MCF 10A (cell line): ENCODE data around the gene PGC. TPM values are rescaled to one million over a fixed set of nuclear protein-coding genes. Genes with fewer than 3 reads are reported as not detected.

Source experiments
- BruUV-seq: library from RNA; stranded (reverse); fragments of 400-500 nt; replicated peaks from 2 replicates; lab custom pipeline; 2021; lab: Mats Ljungman, UMichigan
- CTCF ChIA-PET: fragments of 300-600 bp; sonication (Branson Sonifier 250); formaldehyde crosslinking; extraction: SDS; loops from one replicate; lab custom pipeline; 2021; ENCODE audit warnings: antibody characterized with exemption, inconsistent platforms; lab: Yijun Ruan, JAX
- POLR2A ChIA-PET: fragments of 300-600, 350-650 bp; sonication (Branson Sonifier 250); formaldehyde crosslinking; extraction: SDS; loops from one replicate; lab custom pipeline; 2020; ENCODE audit warnings: antibody characterized with exemption, inconsistent platforms; lab: Yijun Ruan, JAX
- DNase-seq: peaks from one replicate; pipeline ENCODE4 v3.0.0-alpha.2; 2018; ENCODE audit not compliant: unreplicated experiment
- H3K27ac Mint-ChIP-seq: one replicate; pipeline ENCODE4 v1.8.0; 2022; ENCODE audit warnings: mild to moderate bottlenecking, low read depth, mixed read lengths; ENCODE audit not compliant: unreplicated experiment
- H3K27me3 Mint-ChIP-seq: one replicate; pipeline ENCODE4 v1.8.0; 2022; ENCODE audit warnings: mixed read lengths; ENCODE audit not compliant: insufficient read depth, unreplicated experiment
- H3K36me3 Mint-ChIP-seq: one replicate; pipeline ENCODE4 v1.8.0; 2022; ENCODE audit warnings: mild to moderate bottlenecking, moderate library complexity, mixed read lengths; ENCODE audit not compliant: insufficient read depth, unreplicated experiment
- H3K4me1 Mint-ChIP-seq: one replicate; pipeline ENCODE4 v1.8.0; 2022; ENCODE audit warnings: mixed read lengths; ENCODE audit not compliant: insufficient read depth, unreplicated experiment
- H3K4me3 Mint-ChIP-seq: one replicate; pipeline ENCODE4 v1.8.0; 2022; ENCODE audit warnings: mild to moderate bottlenecking, moderate library complexity, mixed read lengths; ENCODE audit not compliant: unreplicated experiment
- H3K9me3 Mint-ChIP-seq: one replicate; pipeline ENCODE4 v1.8.0; 2022; ENCODE audit warnings: mixed read lengths; ENCODE audit not compliant: unreplicated experiment
- intact Hi-C: fragments of 100-400 bp; cut with micrococcal nuclease; formaldehyde crosslinking; loops from 2 replicates; pipeline ENCODE4 v1.14.1; 2022
- total RNA-seq: library from RNA; stranded (reverse); gene quantifications from 2 replicates; pipeline ENCODE4 v1.2.3, GENCODE V29; 2022
- TF ChIP-seq, protein P1 (sequence below): fragments of 200-600 bp; IDR thresholded peaks from one replicate; pipeline ENCODE4 v1.8.0; 2022; ENCODE audit warnings: antibody characterized with exemption, mild to moderate bottlenecking; ENCODE audit not compliant: unreplicated experiment

PGC gene
- total RNA-seq, 1 experiment from 2014 or later: not detected

GRCh38 chr6:41774841-41775240, 27.6 kb upstream of the PGC start:
- H3K36me3 Mint-ChIP-seq: peaks cover 37% of the 10 kb centered on the region
- H3K4me3 Mint-ChIP-seq: no peak overlapping the region
- CTCF ChIA-PET: interaction anchor here (0.6 to 5.9 kb wide), 13 partner anchors 11 to 1782 kb away, joined by 3 to 48 read pairs (median 8); partner anchors contain the start of genes TFEB and TOMM6
- no peak overlapping the region for H3K27ac Mint-ChIP-seq
- H3K9me3 Mint-ChIP-seq: no peaks in the 10 kb centered on the region
- DNase-seq: no peak
- intact Hi-C loops: loop anchor here (5.0 kb wide), 1 partner anchor 93 kb away; no protein-coding TSS in a partner anchor
- H3K27me3 Mint-ChIP-seq: no peaks in the 10 kb centered on the region
- H3K4me1 Mint-ChIP-seq: peaks cover 7% of the 10 kb centered on the region
- no TSS peak for BruUV-seq
- TF ChIP-seq, protein P1, sequence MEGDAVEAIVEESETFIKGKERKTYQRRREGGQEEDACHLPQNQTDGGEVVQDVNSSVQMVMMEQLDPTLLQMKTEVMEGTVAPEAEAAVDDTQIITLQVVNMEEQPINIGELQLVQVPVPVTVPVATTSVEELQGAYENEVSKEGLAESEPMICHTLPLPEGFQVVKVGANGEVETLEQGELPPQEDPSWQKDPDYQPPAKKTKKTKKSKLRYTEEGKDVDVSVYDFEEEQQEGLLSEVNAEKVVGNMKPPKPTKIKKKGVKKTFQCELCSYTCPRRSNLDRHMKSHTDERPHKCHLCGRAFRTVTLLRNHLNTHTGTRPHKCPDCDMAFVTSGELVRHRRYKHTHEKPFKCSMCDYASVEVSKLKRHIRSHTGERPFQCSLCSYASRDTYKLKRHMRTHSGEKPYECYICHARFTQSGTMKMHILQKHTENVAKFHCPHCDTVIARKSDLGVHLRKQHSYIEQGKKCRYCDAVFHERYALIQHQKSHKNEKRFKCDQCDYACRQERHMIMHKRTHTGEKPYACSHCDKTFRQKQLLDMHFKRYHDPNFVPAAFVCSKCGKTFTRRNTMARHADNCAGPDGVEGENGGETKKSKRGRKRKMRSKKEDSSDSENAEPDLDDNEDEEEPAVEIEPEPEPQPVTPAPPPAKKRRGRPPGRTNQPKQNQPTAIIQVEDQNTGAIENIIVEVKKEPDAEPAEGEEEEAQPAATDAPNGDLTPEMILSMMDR: no peak
- POLR2A ChIA-PET: interaction anchor here (0.7 kb wide), 1 partner anchor 447 kb away, joined by 3 read pairs; no protein-coding TSS in a partner anchor

DNA sequence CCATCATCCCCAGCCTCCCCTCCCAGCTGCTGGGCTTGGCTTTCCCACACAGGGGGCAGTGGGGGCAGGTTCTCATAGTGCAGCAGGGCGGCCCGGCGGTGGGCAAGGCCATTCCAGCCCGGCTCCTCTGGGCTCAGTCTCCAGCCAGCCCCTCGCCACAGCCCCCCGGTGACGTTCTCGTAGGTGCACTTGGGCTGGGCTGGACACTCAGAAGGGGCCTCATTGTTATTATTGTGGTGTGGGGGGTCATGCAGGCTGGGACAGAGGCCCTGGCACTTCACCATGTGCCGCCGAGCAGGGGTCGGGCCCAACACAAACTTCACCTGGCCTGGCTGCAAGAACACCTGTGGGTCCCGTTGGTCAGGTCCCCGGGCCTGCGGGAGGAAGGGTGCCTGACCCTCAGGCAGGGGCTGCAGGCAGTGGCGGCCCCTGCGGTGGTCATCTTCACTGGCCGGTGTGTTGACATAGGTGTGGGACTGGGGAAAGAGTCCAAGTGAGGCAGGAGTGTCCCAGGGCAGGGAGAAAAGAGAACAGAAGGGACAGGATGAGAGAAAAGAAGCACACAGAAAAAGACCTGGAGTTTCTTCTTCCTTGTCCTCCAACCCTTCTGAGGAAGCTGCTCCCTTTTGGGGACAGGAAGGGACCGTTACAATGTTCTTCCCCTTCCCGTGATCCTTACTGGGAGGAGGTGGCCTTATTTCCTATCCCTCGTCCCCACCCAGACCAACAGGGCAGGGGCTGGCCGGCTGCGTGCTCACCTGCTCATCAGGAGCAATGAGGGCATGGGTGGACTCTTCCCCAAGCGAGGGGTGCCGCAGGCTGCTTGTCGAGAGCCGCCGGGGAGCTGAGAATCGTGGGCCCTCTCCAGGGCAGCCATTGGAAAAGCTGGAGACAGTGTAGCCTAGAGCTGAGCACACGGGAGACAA, 24.1 kb upstream of the PGC start:
- Mint-ChIP-seq H3K4me3 (no peak overlapping the region), H3K9me3 (no peaks in the 10 kb centered on the region), H3K4me1 (peaks cover 8% of the 10 kb centered on the region), H3K27me3 (no peaks in the 10 kb centered on the region), H3K36me3 (peaks cover 25% of the 10 kb centered on the region), H3K27ac (no peak overlapping the region)
- CTCF ChIA-PET: interaction anchor here (0.5 kb wide), 1 partner anchor 168 kb away, joined by 5 read pairs; no protein-coding TSS in a partner anchor
- BruUV-seq: no TSS peak
- intact Hi-C loops: no loop called here
- POLR2A ChIA-PET: no interaction called here
- TF ChIP-seq, protein P1: no peak
- DNase-seq: no peak

DNA sequence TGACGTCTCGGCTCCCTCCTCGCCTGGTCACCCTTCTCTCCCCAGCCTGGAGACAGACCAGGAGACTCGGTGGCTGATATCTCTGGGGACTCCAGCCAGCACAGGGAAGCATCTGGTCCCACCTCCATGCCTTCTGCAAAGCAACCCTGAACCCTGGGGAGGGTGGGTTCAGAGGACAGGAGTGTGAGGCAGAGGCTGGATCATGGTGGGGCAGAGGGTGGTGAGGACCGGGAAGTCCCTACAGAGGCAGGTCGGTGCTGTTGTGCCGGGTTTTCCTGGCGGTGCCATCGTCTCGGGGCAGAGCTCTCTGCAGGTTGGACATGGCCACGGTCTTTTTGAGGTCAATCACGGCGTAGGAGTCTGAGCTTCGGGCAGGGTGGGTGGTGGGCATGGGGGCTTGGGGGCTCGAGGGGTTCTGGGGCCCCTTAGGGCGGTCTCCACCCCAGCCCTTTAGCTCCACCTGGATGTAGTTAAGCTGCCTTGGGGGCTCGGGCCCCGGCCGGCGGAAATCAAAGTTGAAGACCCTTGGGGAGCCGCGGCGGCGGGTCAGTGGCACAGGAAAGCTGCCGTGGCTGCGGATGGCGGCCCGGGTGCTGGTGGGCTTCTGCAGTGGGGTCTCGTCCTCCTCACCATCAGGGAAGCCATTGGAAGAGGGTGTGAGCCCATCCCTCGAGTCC, 23.3 kb upstream of the PGC start:
- Mint-ChIP-seq H3K27me3 (no peaks in the 10 kb centered on the region), H3K4me3 (no peak overlapping the region), H3K36me3 (peaks cover 24% of the 10 kb centered on the region), H3K27ac (no peak overlapping the region), H3K4me1 (peaks cover 13% of the 10 kb centered on the region), H3K9me3 (no peaks in the 10 kb centered on the region)
- ChIA-PET POLR2A (interaction anchor here (1.2 kb wide), 1 partner anchor 17 kb away, joined by 4 read pairs; the partner anchor contains the start of gene TOMM6), CTCF (interaction anchor here (0.5 kb wide), 1 partner anchor 167 kb away, joined by 5 read pairs; no protein-coding TSS in a partner anchor)
- BruUV-seq: no TSS peak
- no peak for DNase-seq
- intact Hi-C loops: no loop called here
- TF ChIP-seq, protein P1: no peak
